ENCODE data around the gene HEPH.

The HEPH gene

DNA sequence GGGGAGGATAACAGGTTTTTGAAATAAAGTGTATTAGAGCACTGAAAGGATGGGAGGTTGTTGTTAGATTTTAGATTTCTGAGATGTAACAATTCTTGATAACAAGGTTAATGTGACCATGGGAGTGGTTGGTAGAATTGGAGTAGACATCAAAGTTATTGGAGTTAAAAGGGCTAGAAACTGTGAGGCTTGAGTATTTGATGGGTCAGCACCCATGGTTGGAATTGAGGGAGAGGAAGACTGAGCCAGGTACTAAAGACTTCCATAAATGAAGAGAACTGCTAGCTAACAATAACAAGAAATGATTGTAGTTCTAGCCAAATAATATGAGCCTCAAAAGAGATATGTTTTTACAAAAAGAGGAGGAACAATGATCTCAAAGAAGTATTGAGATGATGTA lies 98.8 kb downstream of the HEPH start:
- no peak for ATAC-seq
- TF ChIP-seq PPARA (CRISPR knock-in tag; IDR thresholded peaks at IDR 0.05; ENCODE audit: borderline replicate concordance) = no peak
- TF ChIP-seq, protein P1, sequence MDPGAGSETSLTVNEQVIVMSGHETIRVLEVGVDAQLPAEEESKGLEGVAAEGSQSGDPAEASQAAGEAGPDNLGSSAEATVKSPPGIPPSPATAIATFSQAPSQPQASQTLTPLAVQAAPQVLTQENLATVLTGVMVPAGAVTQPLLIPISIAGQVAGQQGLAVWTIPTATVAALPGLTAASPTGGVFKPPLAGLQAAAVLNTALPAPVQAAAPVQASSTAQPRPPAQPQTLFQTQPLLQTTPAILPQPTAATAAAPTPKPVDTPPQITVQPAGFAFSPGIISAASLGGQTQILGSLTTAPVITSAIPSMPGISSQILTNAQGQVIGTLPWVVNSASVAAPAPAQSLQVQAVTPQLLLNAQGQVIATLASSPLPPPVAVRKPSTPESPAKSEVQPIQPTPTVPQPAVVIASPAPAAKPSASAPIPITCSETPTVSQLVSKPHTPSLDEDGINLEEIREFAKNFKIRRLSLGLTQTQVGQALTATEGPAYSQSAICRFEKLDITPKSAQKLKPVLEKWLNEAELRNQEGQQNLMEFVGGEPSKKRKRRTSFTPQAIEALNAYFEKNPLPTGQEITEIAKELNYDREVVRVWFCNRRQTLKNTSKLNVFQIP (CRISPR knock-in tag; IDR thresholded peaks at IDR 0.05; ENCODE audit: borderline replicate concordance, low read depth) = no peak
- TF ChIP-seq ESRRG (CRISPR knock-in tag; IDR thresholded peaks at IDR 0.05) = no peak
- TF ChIP-seq ZFP3 (CRISPR knock-in tag; IDR thresholded peaks at IDR 0.05) = no peak
- no peak for TF ChIP-seq ISL1 (CRISPR knock-in tag; IDR thresholded peaks at IDR 0.05)
- TF ChIP-seq, protein P2, sequence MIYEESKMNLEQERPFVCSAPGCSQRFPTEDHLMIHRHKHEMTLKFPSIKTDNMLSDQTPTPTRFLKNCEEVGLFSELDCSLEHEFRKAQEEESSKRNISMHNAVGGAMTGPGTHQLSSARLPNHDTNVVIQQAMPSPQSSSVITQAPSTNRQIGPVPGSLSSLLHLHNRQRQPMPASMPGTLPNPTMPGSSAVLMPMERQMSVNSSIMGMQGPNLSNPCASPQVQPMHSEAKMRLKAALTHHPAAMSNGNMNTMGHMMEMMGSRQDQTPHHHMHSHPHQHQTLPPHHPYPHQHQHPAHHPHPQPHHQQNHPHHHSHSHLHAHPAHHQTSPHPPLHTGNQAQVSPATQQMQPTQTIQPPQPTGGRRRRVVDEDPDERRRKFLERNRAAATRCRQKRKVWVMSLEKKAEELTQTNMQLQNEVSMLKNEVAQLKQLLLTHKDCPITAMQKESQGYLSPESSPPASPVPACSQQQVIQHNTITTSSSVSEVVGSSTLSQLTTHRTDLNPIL (CRISPR knock-in tag; IDR thresholded peaks at IDR 0.05; ENCODE audit: low read depth) = no peak
- TF ChIP-seq TSHZ2 (CRISPR knock-in tag; IDR thresholded peaks at IDR 0.05) = no peak
- TF ChIP-seq TOX (CRISPR knock-in tag; IDR thresholded peaks at IDR 0.05; ENCODE audit: borderline replicate concordance) = no peak
- no peak for TF ChIP-seq ZNF70 (CRISPR knock-in tag; IDR thresholded peaks at IDR 0.05)
- no peak for TF ChIP-seq ZNF8 (CRISPR knock-in tag; IDR thresholded peaks at IDR 0.05)
- TF ChIP-seq GLIS3 (CRISPR knock-in tag; IDR thresholded peaks at IDR 0.05) = no peak
- TF ChIP-seq ARNTL (CRISPR knock-in tag; IDR thresholded peaks at IDR 0.05; ENCODE audit: borderline replicate concordance, low read depth) = no peak
- no peak for TF ChIP-seq ZNF565 (CRISPR knock-in tag; conservative IDR thresholded peaks at IDR 0.05; ENCODE audit: low read depth)
- TF ChIP-seq, protein P3, sequence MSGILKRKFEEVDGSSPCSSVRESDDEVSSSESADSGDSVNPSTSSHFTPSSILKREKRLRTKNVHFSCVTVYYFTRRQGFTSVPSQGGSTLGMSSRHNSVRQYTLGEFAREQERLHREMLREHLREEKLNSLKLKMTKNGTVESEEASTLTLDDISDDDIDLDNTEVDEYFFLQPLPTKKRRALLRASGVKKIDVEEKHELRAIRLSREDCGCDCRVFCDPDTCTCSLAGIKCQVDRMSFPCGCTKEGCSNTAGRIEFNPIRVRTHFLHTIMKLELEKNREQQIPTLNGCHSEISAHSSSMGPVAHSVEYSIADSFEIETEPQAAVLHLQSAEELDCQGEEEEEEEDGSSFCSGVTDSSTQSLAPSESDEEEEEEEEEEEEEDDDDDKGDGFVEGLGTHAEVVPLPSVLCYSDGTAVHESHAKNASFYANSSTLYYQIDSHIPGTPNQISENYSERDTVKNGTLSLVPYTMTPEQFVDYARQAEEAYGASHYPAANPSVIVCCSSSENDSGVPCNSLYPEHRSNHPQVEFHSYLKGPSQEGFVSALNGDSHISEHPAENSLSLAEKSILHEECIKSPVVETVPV (CRISPR knock-in tag; IDR thresholded peaks at IDR 0.05) = no peak
- TF ChIP-seq TCF4 (CRISPR knock-in tag; IDR thresholded peaks at IDR 0.05; ENCODE audit: borderline replicate concordance) = no peak
- no peak for TF ChIP-seq ZFP30 (CRISPR knock-in tag; IDR thresholded peaks at IDR 0.05)
- TF ChIP-seq CSDC2 (CRISPR knock-in tag; IDR thresholded peaks at IDR 0.05) = no peak
- no peak for TF ChIP-seq BACH2 (CRISPR knock-in tag; IDR thresholded peaks at IDR 0.05; ENCODE audit: borderline replicate concordance)
